ENCODE data around the gene COL18A1. TPM values are rescaled to one million over a fixed set of nuclear protein-coding genes. Genes with fewer than 3 reads are reported as not detected.

COL18A1 gene
- total and polyA plus RNA-seq, 10 donors = 35.0 to 208 (median 86.4) TPM

DNA sequence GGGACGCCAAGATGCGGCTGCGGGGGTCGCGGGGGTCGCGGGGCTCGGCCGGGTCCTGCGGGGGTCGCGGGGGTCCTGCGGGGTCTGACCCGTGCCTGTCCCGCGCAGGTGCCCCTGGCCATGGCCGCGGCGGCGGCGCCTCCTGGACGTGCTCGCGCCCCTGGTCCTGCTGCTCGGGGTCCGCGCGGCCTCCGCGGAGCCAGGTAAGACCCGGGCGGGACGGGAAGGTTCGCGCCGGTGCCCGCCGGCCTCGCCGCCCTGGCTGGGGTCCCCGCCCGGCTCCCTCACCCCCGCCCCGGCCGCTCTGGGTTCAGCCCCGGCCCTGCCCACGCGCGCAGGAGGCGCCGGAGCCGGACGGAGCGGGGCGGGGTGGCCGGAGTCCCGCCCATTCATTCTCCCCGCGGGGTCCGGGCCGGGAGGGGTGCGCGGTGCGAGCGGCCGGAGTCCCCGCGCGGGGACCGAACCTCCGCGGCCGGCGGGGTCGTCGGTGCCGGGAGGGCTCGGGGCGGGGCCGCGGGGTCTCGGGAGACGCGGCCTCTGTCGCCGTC, 380 bp downstream of the COL18A1 start:
- Histone ChIP-seq H3K27me3 (replicated peaks in 1 of 7) (peaks cover 0 to 88% (median 36%) of the 10 kb centered on the region in 7 donors), H3K9me3 (peaks cover 0 to 17% (median 12%) of the 10 kb centered on the region in 8 donors), H3K36me3 (no peaks in the 10 kb centered on the region), H3K27ac (peak overlapping the region; percentile 29 to 81 (median 64)), H3K4me1 (peaks cover 4 to 42% (median 26%) of the 10 kb centered on the region in 6 donors), H3K4me3 (peak overlapping the region; percentile 27 to 79 (median 52))
- peak; percentile 75 for DNase-seq
- 2 to 3% (median 2%) methylated on average over 27 to 86 of the region's 86 CpGs for WGBS, 5 donors
- intact Hi-C loops (cut with DNase I; ENCODE audit: low total_unique reads) = no loop called here
- TF ChIP-seq POLR2AphosphoS5 (IDR thresholded peaks at IDR 0.05) = no peak
- TF ChIP-seq, protein P1, sequence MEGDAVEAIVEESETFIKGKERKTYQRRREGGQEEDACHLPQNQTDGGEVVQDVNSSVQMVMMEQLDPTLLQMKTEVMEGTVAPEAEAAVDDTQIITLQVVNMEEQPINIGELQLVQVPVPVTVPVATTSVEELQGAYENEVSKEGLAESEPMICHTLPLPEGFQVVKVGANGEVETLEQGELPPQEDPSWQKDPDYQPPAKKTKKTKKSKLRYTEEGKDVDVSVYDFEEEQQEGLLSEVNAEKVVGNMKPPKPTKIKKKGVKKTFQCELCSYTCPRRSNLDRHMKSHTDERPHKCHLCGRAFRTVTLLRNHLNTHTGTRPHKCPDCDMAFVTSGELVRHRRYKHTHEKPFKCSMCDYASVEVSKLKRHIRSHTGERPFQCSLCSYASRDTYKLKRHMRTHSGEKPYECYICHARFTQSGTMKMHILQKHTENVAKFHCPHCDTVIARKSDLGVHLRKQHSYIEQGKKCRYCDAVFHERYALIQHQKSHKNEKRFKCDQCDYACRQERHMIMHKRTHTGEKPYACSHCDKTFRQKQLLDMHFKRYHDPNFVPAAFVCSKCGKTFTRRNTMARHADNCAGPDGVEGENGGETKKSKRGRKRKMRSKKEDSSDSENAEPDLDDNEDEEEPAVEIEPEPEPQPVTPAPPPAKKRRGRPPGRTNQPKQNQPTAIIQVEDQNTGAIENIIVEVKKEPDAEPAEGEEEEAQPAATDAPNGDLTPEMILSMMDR (IDR thresholded peaks at IDR 0.05 in 8 of 11, conservative IDR thresholded peaks at IDR 0.05 in 3 of 11) = no peak
- TF ChIP-seq POLR2A (IDR thresholded peaks at IDR 0.05) = no peak

GRCh38 chr21:45405819-45406762, 1.1 kb downstream of the COL18A1 start:
- H3K9me3 ChIP-seq = peaks cover 0 to 10% (median 6%) of the 10 kb centered on the region in 8 donors
- H3K4me3 ChIP-seq = peak overlapping the region; percentile 27 to 79 (median 52)
- peaks cover 0 to 82% (median 36%) of the 10 kb centered on the region in 7 donors for H3K27me3 ChIP-seq (replicated peaks in 1 of 7)
- H3K36me3 ChIP-seq = no peaks in the 10 kb centered on the region
- TF ChIP-seq POLR2AphosphoS5 (IDR thresholded peaks at IDR 0.05) (peak in 1 of 3 donors; percentile 29), POLR2A (IDR thresholded peaks at IDR 0.05) (no peak)
- TF ChIP-seq, protein P1 (IDR thresholded peaks at IDR 0.05 in 8 of 11, conservative IDR thresholded peaks at IDR 0.05 in 3 of 11) = no peak
- DNase-seq = peak; percentile 69
- H3K4me1 ChIP-seq = peaks cover 4 to 45% (median 26%) of the 10 kb centered on the region in 6 donors
- intact Hi-C loops (cut with DNase I; ENCODE audit: low total_unique reads) = no loop called here
- 10 to 26% (median 11%) methylated on average over 29 to 83 of the region's 83 CpGs for WGBS, 5 donors
- peak overlapping the region; percentile 29 to 81 (median 64) for H3K27ac ChIP-seq

DNA sequence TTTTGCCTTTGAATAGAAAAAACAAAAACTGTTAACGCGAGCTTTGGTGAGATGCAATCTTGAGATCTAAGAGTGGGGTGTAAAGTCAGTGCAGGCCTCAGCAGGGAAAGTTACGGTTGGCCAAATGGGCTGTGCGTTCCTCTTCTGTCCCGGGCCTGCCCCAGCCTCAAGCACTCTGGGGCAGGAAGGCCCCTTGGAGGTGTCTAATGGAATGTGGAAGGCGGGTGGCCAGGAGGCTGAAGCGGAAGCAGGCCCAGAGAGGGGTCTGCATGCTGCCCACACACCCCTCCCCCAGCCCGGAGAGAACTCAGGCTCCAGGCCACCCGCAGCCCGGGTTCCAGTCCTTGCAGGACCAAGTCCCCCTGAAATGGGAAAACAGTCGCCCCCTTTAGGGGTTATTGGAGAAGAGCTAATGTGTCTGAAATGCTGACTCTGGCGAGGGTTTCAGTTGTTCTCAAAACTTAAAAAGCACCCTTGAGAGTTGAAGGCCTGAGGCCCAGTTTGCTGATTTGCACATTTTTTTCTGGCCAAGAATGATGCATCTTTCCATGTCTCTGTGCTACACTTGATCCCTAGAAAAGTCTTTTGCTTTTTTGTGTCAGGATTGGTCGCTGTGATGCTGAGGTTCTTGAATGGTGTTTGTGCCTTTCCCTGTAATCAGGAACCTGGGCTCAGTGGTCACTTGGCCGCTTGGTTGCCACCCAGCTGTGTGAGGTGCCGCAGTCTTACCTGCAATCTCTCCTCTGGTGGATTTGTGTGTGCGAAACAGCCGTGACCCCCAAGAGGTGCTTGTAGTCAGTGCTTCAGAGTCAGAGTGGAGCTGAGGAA, 2.0 kb downstream of the COL18A1 start:
- 71 to 86% (median 80%) methylated on average over 14 to 17 of the region's 17 CpGs for WGBS, 5 donors
- peak; percentile 59 for DNase-seq

More for the DNA sequence above, 2.0 kb downstream of the COL18A1 start:
- no peaks in the 10 kb centered on the region for H3K36me3 ChIP-seq
- peaks cover 4 to 45% (median 26%) of the 10 kb centered on the region in 6 donors for H3K4me1 ChIP-seq
- TF ChIP-seq POLR2AphosphoS5 (IDR thresholded peaks at IDR 0.05) = no peak
- no peak for TF ChIP-seq POLR2A (IDR thresholded peaks at IDR 0.05)
- TF ChIP-seq, protein P1 (IDR thresholded peaks at IDR 0.05 in 8 of 11, conservative IDR thresholded peaks at IDR 0.05 in 3 of 11) = no peak
- peaks cover 0 to 81% (median 36%) of the 10 kb centered on the region in 7 donors for H3K27me3 ChIP-seq (replicated peaks in 1 of 7)
- intact Hi-C loops (cut with DNase I; ENCODE audit: low total_unique reads) = no loop called here
- peaks cover 0 to under 1% (median 0%) of the 10 kb centered on the region in 8 donors for H3K9me3 ChIP-seq
- peak overlapping the region in 4 of 8 donors; percentile 46 to 79 (median 62) for H3K4me3 ChIP-seq
- peak overlapping the region in 4 of 8 donors; percentile 61 to 81 (median 74) for H3K27ac ChIP-seq

Data from spleen (tissue), 11 donors.